Stromal cell of bone marrow (primary cell): Measurements from ENCODE around the gene BAIAP3.

Experiments
- DNase-seq: peaks from one replicate; pipeline ENCODE4 v3.0.0-alpha.2; 2012; ENCODE audit warnings: low read depth

The BAIAP3 gene

DNA sequence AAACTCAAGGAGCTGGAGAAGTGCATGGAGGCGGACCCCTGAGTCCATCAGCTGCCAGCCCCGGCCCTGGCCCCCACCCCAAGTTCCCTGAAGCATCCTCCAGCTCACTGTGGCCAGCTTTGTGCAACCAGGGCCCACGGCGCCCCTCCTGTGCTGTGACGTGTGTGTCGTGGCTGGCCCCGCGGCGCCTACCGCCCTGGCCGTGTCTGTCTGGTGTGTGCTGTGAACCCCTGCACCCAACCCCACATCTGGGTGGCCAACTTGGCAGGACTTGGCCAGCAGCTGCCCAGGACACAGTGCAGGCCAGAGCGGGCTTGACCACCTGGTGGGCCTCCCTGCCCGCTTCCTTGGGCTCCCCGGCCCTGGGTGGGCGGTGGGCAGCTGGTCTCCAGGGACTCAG, 15.0 kb downstream of the BAIAP3 start:
- DNase-seq, result no peak

DNA sequence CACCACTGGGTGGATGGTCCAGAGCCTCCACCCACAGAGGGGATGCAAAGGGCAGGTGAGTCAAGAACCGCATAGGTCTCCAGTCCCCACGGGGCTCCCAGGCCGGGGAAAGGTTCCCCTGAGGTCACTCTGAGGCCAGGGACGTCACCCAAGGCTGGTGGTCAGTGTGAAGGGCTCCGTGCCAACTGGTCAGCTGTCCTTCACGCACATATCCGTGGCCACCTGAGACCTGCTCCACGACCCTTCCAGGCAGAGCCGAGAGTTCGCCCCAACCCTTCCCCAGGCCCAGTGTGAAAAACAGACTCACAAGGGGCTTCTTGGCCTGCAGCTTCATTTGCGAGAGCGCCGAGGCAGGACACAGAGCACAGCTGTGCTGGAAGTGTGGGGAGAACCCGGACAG, 15.5 kb downstream of the BAIAP3 start:
- no peak for DNase-seq

DNA sequence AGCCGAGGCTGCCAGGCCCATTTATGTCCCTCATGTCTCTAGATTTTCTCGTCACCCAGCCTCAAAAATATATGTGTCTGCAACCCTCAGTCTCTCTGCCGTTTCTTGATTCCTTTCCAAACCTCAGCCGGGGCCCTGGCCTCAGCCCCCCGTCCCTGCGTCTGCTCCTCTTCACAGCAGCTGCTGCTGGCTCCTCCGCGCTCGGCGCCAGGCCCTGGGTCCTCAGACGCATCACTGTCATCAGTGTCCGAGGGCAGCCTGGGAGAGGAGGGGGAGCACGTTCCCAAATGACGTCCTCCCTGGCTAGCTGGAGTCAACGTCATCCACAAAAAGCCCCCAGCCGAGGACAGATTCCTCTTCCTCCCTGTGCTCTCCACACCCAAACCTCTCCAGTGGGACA, 15.9 kb downstream of the BAIAP3 start:
- no peak for DNase-seq

DNA sequence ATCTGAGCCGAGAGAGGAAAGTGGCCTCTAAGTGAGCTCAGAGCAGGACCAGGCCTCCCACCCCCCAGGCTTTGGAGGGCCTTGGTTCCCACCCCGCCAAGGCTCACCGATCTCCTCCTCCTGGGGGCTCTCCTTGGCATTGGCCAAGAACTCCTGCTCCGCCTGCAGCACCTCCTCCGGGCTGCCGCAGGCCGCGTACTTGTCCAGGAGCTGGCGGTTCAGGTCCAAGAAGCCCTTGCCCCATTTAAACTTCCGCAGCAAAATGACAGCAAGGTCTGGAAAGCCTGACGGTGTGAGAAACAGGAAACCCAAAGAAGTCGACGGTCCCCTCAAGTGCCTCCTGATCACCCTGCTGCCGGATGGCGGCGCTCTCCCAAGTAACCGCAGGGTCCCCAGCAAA, 16.5 kb downstream of the BAIAP3 start:
- no peak for DNase-seq

DNA sequence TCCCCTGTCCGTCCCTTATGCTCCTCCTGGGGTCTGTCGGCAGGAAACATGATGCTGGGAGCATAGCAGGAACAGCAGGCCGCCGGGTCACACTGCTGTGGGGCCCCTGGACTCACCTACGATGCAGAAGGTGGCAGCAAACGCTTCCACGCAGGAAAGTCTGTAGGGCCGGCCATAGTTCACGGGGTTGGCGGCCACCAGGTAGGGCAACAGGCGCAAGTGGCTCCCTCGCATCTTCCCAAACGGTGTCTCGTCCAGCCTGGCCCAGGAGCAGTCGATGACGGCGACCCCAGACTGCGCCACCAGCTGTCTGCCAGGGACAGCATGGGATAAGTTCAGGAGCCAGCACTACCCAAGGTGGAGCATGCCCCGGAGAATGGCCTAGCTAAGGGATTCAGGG, 17.2 kb downstream of the BAIAP3 start:
- DNase-seq, result no peak

DNA sequence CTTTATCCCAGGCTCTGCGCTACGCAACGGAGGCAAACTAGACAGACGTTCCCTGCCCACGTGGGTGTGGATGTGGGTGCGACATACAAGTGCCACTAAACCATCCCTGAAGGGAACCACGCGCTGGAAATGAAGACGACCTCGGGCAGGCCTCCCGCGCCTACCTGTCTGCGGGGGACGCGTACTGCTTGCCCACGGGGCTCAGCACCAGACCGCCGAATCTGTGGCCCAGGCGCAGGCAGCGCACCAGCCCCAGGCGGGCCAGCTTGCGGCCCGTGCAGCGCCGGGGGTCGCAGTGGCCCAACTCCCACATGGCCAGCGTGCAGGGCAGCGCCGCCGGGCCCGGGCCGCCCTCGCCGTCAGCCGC, 17.8 kb downstream of the BAIAP3 start:
- no peak for DNase-seq

DNA sequence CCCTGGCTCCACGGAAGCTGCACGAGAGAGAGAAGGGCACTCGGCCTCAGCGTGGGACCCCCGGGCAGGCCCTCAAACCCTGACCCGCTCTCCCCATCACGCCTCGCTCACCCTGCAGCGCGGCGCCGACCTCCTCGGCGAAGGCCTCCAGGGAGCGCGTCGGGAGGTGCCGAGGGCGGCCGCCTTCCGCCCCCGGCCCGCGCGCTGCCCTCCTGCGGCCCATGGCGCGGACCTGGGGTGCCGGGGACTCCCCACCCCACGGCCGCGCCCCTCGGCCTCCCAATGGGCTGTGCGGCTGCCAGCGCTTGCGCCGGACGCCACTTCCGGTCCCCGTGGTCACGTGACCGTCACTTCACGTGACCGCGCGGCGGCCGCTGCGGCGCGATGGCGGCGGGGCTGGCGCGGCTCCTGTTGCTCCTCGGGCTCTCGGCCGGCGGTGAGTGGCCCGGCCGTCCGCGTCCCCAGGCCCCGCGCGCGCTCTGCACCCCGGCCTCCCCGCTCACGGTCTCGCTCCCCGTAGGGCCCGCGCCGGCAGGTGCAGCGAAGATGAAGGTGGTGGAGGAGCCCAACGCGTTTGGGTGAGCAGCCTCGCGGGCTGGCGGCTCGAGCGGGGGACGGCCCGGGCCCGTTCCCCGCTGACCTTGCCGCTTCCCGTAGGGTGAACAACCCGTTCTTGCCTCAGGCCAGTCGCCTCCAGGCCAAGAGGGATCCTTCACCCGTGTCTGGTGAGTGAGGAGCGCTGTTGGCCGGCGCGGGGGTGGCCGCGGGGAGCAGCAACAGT, 18.3 kb downstream of the BAIAP3 start, which contains the start of the genes GNPTG and TSR3:
TSS of gene GNPTG (plus strand) at position 350 of the 781 bp plus-strand sequence. CDS start at position 385, 35 bp downstream.
TSS of gene TSR3 (minus strand) at position 297 of the 781 bp plus-strand sequence. CDS start at position 223, 74 bp downstream.
- peak; percentile 70 for DNase-seq

DNA sequence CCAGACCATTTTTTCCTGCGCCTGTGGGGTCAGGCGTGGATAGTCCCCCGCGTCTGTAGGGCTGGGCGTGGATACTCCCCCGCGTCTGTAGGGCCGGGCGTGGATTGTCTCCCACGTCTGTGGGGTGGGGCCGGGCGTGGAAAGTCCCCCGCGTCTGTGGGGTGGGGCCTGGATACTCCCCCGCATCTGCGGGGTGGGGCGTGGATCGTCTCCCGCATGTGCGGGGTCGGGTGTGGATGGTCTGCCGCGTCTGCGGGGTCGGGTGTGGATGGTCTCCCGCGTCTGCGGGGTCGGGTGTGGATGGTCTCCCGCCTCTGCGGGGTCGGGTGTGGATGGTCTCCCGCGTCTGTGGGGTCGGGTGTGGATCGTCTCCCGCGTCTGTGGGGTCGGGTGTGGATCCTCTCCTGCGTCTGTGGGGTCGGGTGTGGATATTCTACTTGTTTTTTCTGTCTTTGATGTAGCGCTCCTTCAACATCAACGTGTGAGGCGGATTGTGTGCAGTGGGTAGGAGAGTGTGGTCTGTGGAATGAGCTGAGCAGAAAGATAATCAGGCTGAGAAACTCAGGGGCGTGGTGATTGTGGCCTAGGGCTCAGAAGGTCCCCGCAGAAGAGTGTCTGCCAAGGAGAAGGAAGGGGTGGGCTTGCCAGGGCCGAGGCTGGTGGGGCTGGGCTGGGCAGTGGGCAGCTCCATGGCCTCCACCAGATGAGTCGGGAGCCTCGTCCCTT, 21.5 kb downstream of the BAIAP3 start:
- DNase-seq, result no peak

DNA sequence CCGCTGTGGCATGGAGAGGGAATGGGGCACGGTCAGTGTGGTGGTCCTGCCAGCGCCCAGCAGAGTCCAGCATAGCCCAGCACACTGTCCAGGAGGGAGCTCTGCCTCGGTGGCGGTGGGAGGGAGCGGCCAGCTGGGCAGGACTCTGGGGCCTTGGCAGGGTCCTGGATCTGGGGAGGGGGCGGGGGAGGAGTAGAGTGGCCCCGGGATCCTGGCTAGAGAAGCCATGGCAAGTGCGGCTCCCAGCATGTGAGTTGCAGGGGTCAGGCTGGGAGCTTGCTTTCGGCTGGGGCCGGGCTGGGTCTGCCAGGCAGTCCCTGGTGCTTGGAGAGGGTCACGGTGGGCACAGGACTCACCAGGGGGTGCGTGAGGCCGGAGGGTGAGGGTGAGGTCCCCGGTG, 22.1 kb downstream of the BAIAP3 start:
- no peak for DNase-seq

DNA sequence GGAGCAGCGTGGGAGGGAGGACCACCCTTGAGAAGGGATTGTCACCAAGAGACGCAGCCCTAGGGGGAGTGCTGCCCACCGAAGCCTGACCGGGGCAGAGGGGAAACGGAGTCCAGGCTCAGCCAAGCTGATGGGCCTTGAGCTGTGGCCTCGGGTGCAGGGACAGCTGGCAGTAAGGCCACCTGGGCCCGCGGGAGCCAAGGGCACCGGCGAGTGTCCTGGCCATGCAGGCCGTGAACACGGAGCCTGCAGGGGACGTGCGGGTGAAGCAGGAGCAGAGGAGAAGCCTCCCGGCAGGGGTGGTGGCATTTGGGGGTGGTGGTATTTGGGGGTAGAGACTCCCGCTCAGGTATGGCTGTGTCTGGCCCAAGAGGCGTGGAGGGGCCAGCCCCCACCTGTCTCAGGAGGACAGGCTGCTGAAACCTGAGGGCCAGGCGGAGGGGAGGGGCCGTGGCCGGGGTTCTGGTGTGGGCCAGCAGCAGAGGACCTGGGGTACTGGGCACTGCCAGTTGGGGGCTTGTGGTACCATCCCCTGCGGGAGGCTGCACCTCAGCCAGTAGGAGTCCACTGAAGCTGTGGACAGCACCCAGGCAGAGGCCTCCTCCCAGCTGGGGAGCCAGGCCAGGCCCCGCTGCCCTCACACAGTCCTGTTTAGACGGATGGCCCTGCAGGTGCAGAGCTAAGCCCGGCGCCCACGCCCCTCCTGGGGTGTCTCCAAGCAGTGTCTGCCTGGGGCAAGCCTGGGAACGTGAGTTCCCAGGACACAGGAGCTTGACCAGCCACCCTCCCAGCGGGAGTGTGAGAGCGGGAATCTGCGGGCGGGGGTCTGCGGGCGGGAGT, 22.8 kb downstream of the BAIAP3 start:
- no peak for DNase-seq

DNA sequence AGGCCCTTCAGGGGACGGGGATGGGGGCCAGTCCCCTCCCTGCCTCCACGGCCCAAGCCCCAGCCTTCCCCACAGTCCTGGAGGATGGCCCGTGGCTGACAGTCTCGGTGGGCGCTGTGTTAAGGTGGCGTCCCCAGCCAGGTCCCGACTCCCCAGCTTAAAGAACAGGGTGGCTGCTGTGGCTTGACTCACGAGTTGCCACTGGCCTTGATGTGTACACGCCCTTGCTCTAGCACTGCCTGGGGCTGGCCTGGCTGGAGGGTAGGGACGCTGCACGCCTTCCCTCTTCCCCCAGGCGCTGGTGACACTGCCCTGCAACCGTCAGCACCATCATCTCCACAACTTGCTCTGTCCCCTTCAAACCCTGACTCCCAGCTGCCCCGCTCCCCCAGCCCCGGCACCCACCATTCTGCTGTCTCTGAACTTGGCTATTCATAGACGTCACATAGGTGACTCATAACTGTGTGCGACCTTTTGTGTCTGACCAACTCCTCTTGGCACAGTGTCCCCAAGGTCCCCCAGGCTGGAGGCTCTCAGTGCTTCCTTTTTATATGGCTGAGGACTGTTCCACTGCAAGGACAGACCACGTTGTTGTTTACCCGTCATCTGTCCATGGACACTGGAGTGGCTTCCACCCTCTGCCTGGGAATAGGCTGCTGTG, 24.6 kb downstream of the BAIAP3 start:
- no peak for DNase-seq

DNA sequence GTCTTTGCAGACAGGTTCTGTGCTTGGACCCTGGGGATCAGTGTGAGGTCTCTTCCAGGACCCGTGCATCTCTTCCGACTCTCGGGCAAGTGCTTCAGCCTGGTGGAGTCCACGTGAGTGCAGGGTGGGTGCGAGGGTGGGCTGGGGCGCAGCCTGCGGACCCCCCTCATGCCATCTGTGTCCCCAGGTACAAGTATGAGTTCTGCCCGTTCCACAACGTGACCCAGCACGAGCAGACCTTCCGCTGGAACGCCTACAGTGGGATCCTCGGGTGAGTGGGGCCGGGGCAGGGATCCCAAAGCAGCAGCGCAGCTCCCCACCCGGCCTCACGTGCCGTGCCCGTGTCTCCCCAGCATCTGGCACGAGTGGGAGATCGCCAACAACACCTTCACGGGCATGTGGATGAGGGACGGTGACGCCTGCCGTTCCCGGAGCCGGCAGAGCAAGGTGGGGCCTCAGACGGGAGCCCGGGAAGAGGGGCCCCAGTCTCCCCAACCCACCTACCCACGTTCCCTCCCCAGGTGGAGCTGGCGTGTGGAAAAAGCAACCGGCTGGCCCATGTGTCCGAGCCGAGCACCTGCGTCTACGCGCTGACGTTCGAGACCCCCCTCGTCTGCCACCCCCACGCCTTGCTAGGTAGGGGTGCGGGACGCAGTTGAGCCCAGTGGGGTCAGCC, 28.4 kb downstream of the BAIAP3 start:
- DNase-seq, result no peak

DNA sequence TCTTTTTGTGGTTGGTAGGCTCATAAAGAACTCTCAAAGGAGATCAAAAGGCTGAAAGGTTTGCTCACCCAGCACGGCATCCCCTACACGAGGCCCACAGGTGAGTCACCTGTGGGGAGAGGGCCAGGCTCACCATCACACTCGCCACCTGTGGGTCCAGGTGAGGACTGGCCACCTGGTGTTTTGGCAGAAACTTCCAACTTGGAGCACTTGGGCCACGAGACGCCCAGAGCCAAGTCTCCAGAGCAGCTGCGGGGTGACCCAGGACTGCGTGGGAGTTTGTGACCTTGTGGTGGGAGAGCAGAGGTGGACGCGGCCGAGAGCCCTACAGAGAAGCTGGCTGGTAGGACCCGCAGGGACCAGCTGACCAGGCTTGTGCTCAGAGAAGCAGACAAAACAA, 29.4 kb downstream of the BAIAP3 start:
- no peak for DNase-seq

DNA sequence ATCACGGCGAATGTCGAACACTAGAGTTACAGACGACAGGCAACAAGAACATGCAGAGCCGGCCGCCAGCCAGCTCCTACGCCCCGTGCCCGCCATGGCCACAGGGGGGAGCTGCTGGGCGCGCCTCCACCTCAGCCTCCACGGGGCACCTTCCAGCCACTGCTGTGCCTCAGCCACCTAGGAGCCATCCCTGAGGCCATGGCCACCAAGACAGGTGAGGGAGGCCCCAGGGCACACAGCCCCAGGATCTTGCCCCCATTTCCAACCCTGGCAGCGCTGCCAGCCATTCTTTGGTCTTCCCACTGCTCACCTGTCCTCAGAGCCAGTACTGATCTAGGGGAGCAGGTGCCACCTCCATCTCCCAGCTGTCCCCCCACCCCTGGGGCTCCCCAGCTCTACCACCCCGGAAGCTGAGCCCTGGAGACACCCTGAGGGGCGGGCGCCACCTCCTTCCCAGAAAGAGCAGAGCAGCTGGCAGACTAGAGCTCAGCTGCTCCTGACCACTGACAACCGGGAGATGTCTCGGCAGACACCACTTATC, 30.1 kb downstream of the BAIAP3 start:
- DNase-seq, result no peak

DNA sequence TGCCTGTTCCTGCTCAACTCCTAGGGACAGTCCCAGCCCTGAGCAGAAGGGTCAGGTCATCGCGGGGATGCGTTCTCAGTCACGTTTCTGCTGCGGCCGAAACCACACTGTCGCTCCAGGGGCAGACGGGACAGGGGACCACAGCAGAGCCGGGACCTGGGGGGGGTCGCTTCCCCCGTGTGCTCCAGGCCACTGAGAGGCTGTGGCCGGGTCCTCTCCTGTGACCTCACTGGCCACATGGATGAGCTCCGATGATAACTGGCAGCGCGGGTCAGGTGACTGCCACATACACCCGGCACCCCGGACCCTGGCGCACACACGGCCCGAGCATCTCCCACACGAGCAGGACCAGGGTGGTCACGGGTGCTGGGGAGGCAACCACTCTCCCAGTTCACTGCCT, 31.1 kb downstream of the BAIAP3 start:
- DNase-seq, result no peak

DNA sequence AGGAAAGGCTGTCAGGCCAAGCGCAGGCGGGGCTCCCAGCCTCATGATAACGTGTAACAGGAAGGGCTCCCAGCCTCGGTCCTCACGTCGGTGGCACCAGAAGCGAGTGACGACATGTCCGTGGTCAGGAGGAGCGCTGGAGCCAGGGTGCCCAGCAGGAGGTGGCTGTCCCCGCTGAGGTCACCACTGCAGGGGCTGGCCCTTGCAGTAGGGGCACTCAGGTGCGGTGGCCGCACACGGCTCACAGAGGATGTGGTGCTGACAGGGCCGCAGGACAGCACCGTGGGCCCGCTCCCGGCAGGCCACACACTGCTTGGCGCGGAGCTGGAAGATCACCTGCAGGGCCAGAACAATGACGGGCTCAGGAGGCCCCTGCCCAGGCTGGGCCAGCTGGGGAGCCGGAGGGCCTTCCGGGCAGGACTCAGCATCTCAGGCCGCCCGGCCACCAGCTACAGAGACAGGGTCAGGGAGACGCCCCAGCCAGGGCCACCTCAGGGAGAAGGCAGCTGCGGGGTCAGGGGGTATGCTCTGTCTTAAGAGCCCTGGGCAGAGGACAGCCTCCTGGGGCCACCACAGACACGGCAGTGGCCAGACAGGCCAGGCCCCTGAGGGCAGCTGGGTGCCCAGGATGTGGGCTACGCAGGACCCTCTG, 32.7 kb downstream of the BAIAP3 start:
- DNase-seq, result no peak

DNA sequence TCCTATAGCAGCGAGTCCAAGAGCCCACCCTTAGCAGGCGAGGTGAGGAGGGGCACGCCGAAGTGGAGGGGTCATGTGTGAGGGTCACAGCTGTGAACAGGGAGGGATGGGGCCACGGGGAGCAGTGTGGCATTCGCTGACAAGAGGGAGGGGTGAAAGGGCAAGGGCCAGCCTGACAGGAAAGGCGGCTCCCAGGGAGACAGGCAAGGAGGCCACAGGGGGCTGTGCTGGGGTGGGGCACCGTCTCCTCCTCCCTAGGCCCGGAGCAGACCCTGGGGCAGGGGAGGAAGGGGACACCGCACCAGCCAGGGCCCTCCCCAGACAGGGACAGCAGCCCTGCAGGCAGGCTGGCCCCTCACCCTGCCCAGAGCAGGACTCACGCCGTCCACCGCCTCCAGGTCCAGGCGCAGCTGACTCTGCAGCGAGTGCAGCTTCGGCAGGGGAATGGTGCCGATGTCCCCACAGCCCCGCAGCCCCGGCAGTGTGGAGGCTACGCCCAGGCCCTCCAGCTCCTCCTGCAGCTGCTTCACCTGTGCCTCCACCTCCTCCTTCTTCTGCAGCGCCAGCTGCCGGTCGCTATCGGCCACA, 33.4 kb downstream of the BAIAP3 start:
- DNase-seq, result no peak

DNA sequence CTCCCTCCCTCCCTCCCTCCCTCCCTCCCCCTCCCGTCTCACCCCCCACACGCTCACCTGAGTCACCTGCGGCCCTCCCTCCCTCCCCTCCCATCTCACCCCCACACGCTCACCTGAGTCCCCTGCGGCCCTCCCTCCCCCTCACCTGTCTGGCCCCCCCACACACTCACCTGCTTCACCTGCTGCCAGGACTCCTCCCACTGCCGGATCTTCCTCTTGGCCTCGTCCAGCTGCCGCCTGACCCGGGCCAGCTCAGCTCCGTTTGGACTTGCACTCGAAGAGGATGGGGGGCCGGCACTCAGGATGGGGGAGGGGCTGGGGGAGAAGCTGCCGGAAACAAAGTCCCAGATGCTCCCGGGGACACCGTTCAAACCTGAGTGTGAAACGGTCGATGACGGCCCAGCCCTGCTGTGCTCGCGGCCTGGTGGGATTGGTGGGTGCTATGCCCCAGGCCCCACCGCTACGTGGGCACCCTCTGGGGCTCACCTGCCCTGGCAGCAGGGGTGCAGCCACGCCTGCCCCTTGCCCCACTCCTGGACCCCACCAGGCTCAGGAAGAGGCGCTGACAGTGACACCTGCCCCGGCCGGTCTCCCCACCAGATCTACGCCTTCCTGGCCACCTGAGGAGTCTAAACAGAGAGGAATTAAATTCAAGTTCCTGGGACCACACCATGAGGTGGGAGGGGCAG, 34.2 kb downstream of the BAIAP3 start:
- no peak for DNase-seq
